OCI-LY7 (cell line): ENCODE results near the gene F2R. TPM values are rescaled to one million over a fixed set of nuclear protein-coding genes. Genes with fewer than 3 reads are reported as not detected.
"Not testable (repeated sequence)": the region's sequence is repeated elsewhere in the genome, so short reads cannot be mapped to it uniquely, and the experiment has no call there.

Experiments
- BruUV-seq: library from RNA; stranded (reverse); fragments of 400-500 nt; replicated peaks from 2 replicates; lab custom pipeline; 2021; lab: Mats Ljungman, UMichigan
- CTCF ChIA-PET: fragments of 300-600 bp; sonication (Branson Sonifier 250); formaldehyde crosslinking; loops from one replicate; lab custom pipeline; 2022; ENCODE audit warnings: antibody characterized with exemption; ENCODE audit not compliant: unreplicated experiment; lab: Charles Lee
- POLR2A ChIA-PET: fragments of 300-600 bp; sonication (Branson Sonifier 250); formaldehyde crosslinking; loops from one replicate; lab custom pipeline; 2022; ENCODE audit warnings: antibody characterized with exemption; lab: Charles Lee
- DNase-seq: peaks from one replicate; pipeline ENCODE4 v3.0.0-alpha.2; 2015; ENCODE audit warnings: low spot score
- H2AFZ ChIP-seq: fragments of 200-600 bp; sonication (generic), shearing (Covaris generic); 2 replicates; pipeline ENCODE4 v1.6.1; 2014; ENCODE audit warnings: mild to moderate bottlenecking, antibody characterized with exemption, low read length, moderate library complexity
- H3K27ac ChIP-seq: fragments of 200-600 bp; sonication (generic); 2 replicates; pipeline ENCODE4 v1.5.1; 2014; ENCODE audit warnings: mixed run types, low read depth, mild to moderate bottlenecking, moderate library complexity, low read length, inconsistent platforms; ENCODE audit not compliant: poor library complexity, severe bottlenecking
- H3K36me3 ChIP-seq: fragments of 200-600 bp; sonication (generic); 2 replicates; pipeline ENCODE4 v1.6.1; 2014; ENCODE audit warnings: mild to moderate bottlenecking, antibody characterized with exemption, low read length, moderate library complexity, mixed read lengths; ENCODE audit not compliant: insufficient read depth
- H3K4me1 ChIP-seq: fragments of 200-600 bp; sonication (generic); 2 replicates; pipeline ENCODE4 v1.5.1; 2014; ENCODE audit warnings: mild to moderate bottlenecking, low read length; ENCODE audit not compliant: insufficient read depth, poor library complexity, severe bottlenecking
- H3K4me2 ChIP-seq: fragments of 200-600 bp; sonication (generic); 2 replicates; pipeline ENCODE4 v1.6.1; 2014; ENCODE audit warnings: mild to moderate bottlenecking, low read length
- H3K4me3 ChIP-seq: fragments of 200-600 bp; sonication (generic); 2 replicates; pipeline ENCODE4 v1.5.1; 2014; ENCODE audit warnings: mild to moderate bottlenecking, low read depth, low read length; ENCODE audit not compliant: poor library complexity, severe bottlenecking
- H3K79me2 ChIP-seq: fragments of 200-600 bp; sonication (generic); 2 replicates; pipeline ENCODE4 v1.6.1; 2016; ENCODE audit warnings: low read depth, mild to moderate bottlenecking, low read length, moderate library complexity, mixed read lengths; ENCODE audit not compliant: insufficient read depth
- H3K9me2 ChIP-seq: fragments of 200-600 bp; sonication (generic); 2 replicates; pipeline ENCODE4 v1.6.1; 2016; ENCODE audit warnings: mild to moderate bottlenecking, low read length, mixed read lengths; ENCODE audit not compliant: insufficient read depth
- H3K9me3 ChIP-seq: fragments of 200-600 bp; sonication (generic); 2 replicates; pipeline ENCODE4 v1.6.1; 2014; ENCODE audit warnings: mild to moderate bottlenecking, mixed run types, low read length, mixed read lengths
- H4K20me1 ChIP-seq: fragments of 200-600 bp; sonication (generic); 2 replicates; pipeline ENCODE4 v1.6.1; 2014; ENCODE audit warnings: mild to moderate bottlenecking, antibody characterized with exemption, low read length, moderate library complexity, mixed read lengths; ENCODE audit not compliant: insufficient read depth
- EZH2phosphoT487 ChIP-seq: fragments of 200-600 bp; sonication (generic); IDR thresholded peaks from 2 replicates; pipeline ENCODE4 v1.6.1; 2018; ENCODE audit warnings: low read depth, borderline replicate concordance, mild to moderate bottlenecking, mixed run types, antibody characterized with exemption, low read length, moderate library complexity, mixed read lengths
- intact Hi-C: fragments of 100-400 bp; cut with micrococcal nuclease; formaldehyde crosslinking; loops from one replicate; pipeline ENCODE4 v1.10.0; 2022; ENCODE audit not compliant: unreplicated experiment
- total RNA-seq, 2 experiments: library from RNA; depleted of rRNA in 1 of 2; stranded (reverse); fragments of >200 nt in 1 of 2; shearing (Covaris generic) in 1 of 2; gene quantifications; 2 replicates each; pipeline ENCODE4 v1.2.3, GENCODE V29; 2014 to 2022
- TF ChIP-seq, protein P1 (sequence below): fragments of 200-600 bp; sonication (generic); conservative IDR thresholded peaks from 2 replicates; pipeline ENCODE4 v1.5.1; 2014; ENCODE audit warnings: mild to moderate bottlenecking, antibody characterized with exemption, low read length, moderate library complexity, mixed read lengths

The F2R gene
- total RNA-seq, 2 experiments from 2014 or later = 0.08 TPM; not detected in 1

DNA sequence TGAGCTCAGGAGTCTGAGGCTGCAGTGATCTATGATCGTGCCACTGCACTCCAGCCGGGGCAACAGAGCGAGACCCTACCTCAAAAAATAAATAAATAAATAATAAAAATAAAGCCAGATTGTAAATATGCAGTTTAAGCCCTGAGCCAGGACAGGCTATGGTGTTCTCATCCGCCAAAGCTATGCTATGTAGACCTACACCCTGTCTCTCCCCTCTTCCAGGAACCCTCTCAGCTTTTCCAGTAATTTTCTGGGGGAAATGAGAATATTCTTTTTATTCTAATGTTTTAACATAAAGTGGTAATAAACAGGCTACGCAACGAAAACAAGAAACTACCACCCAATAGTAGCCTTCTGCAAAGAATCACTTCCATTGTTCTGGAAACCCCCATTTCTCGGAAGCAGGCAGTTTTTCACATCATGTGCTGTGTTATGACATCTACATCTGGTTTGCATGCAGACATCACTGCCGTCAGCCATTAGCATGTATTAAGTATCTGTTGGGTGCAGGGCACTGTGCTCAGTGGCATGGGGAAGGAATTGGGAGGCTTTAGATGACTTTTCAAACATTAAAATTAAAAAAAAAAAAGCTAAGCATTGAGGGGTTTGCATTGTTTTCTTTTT is 38.0 kb upstream of the F2R start:
- Histone ChIP-seq H2AFZ (no peak overlapping the region), H3K4me2 (no peak overlapping the region), H3K4me3 (no peak overlapping the region), H3K9me3 (no peaks in the 10 kb centered on the region), H3K36me3 (peaks cover 58% of the 10 kb centered on the region), H3K9me2 (no peaks in the 10 kb centered on the region), H3K27ac (no peak overlapping the region), H3K4me1 (no peaks in the 10 kb centered on the region), H4K20me1 (peaks cover 4% of the 10 kb centered on the region; the same call in 1 of the 2 replicates), H3K79me2 (no peaks in the 10 kb centered on the region)
- ChIA-PET POLR2A (interaction anchor here (1.7 kb wide), 1 partner anchor 12 kb away, joined by 6 read pairs; no protein-coding TSS in a partner anchor), CTCF (no interaction called here)
- BruUV-seq = no TSS peak
- intact Hi-C loops = no loop called here
- no peak for TF ChIP-seq EZH2phosphoT487
- TF ChIP-seq, protein P1, sequence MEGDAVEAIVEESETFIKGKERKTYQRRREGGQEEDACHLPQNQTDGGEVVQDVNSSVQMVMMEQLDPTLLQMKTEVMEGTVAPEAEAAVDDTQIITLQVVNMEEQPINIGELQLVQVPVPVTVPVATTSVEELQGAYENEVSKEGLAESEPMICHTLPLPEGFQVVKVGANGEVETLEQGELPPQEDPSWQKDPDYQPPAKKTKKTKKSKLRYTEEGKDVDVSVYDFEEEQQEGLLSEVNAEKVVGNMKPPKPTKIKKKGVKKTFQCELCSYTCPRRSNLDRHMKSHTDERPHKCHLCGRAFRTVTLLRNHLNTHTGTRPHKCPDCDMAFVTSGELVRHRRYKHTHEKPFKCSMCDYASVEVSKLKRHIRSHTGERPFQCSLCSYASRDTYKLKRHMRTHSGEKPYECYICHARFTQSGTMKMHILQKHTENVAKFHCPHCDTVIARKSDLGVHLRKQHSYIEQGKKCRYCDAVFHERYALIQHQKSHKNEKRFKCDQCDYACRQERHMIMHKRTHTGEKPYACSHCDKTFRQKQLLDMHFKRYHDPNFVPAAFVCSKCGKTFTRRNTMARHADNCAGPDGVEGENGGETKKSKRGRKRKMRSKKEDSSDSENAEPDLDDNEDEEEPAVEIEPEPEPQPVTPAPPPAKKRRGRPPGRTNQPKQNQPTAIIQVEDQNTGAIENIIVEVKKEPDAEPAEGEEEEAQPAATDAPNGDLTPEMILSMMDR = no peak
- DNase-seq = no peak

DNA sequence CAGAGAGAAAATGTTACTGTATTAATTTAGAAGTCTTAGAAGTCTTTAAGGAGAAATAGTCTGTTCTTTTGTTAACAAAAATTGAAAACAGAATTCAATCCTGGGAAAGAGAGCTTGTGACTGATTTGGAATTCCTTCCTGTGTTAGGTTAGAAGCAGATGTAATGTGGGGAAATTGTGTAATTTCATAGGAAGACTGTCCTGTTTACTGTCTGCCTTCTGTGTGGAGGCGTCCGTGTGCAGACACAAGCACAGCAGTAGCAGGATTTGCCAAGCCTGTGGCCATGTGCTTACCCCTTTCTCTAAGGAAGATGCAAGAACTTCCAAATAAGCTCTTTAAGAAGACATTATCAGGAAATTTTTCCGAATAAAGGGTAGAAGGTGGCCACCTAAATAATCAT is 36.7 kb upstream of the F2R start:
- CTCF ChIA-PET = no interaction called here
- no TSS peak for BruUV-seq
- H3K4me1 ChIP-seq = no peaks in the 10 kb centered on the region

DNA sequence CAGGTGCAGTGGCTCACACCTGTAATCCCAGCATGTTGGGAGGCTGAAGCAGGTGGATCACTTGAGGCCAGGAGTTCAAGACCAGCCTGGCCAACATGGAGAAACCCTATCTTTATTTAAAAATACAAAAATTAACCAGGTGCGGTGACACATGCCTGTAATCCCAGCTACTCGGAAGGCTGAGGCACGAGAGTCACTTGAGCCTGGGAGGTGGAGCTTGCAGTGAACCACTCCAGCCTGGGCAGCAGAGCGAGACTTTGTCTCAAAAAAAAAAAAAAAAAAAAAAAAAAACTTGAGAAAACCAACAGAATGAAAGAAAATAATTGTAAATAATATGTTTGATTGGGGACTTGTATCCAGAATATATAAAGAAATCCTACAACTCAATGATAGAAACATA is 35.1 kb upstream of the F2R start:
- H3K27ac ChIP-seq, H2AFZ ChIP-seq, H3K4me1 ChIP-seq, H3K79me2 ChIP-seq, CTCF ChIA-PET, H4K20me1 ChIP-seq, H3K4me2 ChIP-seq, H3K9me3 ChIP-seq, intact Hi-C loops, H3K4me3 ChIP-seq, DNase-seq, BruUV-seq, H3K9me2 ChIP-seq: not testable (repeated sequence)
- POLR2A ChIA-PET = interaction anchor here (0.7 to 2.2 kb wide), 2 partner anchors 12 to 639 kb away, joined by 4 to 9 read pairs; no protein-coding TSS in a partner anchor
- H3K36me3 ChIP-seq = peaks cover 54% of the 10 kb centered on the region

More for the DNA sequence above, 36.7 kb upstream of the F2R start:
- no peaks in the 10 kb centered on the region for H3K9me3 ChIP-seq
- POLR2A ChIA-PET = interaction anchor here (0.6 to 2.2 kb wide), 4 partner anchors 10 to 1790 kb away, joined by 3 to 9 read pairs (median 5); no protein-coding TSS in a partner anchor
- no peak overlapping the region for H3K27ac ChIP-seq
- no peaks in the 10 kb centered on the region for H3K79me2 ChIP-seq
- H3K4me3 ChIP-seq = no peak overlapping the region
- H3K9me2 ChIP-seq = no peaks in the 10 kb centered on the region
- peaks cover 55% of the 10 kb centered on the region for H3K36me3 ChIP-seq
- H4K20me1 ChIP-seq = no peaks in the 10 kb centered on the region
- DNase-seq = no peak
- H2AFZ ChIP-seq = no peak overlapping the region
- intact Hi-C loops = no loop called here
- H3K4me2 ChIP-seq = no peak overlapping the region
- TF ChIP-seq EZH2phosphoT487 = no peak
- TF ChIP-seq, protein P1 = no peak
